ENCODE data around the gene TULP3.

TULP3 gene

DNA sequence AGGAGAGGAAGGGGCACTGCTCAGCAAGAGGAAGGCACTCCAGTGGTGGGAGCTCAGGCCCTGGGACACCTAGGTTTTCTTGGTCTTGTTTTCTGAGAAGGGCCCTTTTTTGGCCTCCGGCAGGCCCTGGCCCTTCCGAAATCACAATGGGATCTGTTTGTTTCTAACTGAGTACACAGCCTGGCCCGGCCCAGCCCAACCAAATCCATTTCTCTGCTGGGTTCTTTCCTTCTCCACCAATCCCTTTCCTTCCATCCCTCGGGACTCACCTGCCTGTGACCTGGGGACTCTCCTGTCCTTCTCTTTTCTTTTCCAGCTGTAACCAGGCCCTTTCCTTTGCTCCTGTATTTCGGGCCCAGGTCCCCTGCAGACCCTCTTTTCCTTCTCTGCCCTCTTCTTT, 87.1 kb downstream of the TULP3 start:
- no peak for DNase-seq

DNA sequence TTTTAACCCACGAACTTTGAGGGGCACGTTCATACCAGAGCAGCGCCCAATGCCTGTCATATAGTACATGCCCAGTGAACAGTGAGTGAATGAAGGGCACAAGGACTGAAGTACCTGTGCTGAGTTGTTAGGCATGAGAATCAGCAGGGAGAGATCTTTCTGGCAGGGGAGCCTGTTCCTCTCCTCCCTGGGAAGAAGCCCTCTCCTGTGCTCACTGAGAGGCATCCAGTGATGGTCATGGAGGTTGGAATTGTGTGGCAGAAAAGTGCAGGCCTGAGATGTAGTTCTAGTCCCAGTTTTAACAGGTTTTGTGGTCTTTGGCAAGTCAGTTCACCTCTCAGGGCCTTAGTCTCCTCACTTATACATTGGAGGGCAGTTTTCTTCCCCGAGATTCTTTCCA, 89.1 kb downstream of the TULP3 start:
- no peak for DNase-seq

- DNase-seq, result no peak
Observed at GRCh38 chr12:2980630-2981029, 89.9 kb downstream of the TULP3 start.

GRCh38 chr12:2982361-2982760, 91.7 kb downstream of the TULP3 start:
- DNase-seq, result no peak

DNA sequence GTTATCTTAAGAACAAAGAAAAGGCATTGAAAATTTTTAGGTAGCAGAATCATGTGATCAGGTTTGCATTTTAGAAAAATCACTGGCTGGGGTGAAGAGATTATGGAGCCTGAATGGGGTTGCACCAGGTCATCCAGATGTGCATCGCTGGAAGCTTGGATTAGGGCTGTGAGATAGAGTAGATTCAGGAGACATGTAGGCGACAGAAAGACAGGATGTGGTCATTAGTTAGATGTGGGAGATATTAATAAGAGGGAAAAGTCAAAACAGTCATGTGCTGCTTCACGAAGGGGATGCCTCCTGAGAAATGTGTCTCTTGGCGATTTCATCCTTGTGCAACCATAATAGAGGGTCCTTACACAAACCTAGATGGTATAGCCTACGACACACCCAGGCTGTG, 93.6 kb downstream of the TULP3 start:
- DNase-seq, result no peak

DNA sequence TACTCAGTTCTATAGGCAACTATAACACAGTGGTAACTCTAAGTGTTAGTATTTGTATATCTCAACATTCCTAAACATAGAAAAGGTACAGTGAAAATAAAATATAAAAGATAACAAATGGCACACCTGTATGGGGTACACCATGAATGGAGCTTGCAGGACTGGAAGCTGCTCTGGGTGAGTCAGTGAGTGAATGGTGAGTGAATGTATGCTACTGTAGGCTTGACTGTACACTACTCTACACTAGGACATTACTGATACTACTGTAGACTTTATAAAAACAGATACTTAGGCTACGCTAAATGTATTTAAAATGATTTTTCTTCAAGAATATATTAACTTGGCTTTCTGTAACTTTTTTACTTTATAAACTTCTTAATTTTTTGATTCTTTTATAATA, 94.0 kb downstream of the TULP3 start:
- DNase-seq, result no peak

- DNase-seq, result no peak
Observed at GRCh38 chr12:2986876-2987275, 96.2 kb downstream of the TULP3 start.

DNA sequence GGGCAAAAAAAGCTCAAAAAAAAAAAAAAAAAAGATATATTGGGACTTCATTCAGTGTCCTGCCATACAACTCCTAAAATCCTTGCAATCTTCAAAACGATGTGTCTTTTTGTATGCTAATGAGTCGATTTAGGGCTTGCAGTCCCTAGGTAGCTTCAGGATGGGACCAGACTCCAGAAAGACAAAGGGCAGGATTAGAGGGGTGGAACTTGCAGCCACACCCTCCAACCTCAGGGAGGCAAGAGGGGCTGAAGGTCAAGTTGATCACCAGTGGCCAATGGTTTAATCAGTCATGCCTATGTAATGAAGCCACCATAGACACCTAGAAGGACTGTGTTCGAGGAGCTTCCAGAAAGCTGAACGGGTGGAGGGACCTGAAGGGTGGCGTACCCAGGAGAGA, 97.8 kb downstream of the TULP3 start:
- no peak for DNase-seq

Measured in NCI-H2227 treated with DMSO at 0.1 percent for 48 hours (cell line).